GM23248 (cell line): Measurements from ENCODE around the gene MXD3.

Source experiments
- EZH2 ChIP-seq: fragments of 200-600 bp; sonication (generic); IDR thresholded peaks from 2 replicates; pipeline ENCODE4 v1.6.1; 2018; ENCODE audit warnings: antibody characterized with exemption, mild to moderate bottlenecking; ENCODE audit not compliant: insufficient read depth, poor library complexity, severe bottlenecking
- EZH2phosphoT487 ChIP-seq: fragments of 200-600 bp; sonication (generic); IDR thresholded peaks from 2 replicates; pipeline ENCODE4 v1.6.1; 2018; ENCODE audit warnings: antibody characterized with exemption, moderate library complexity, mild to moderate bottlenecking, low read depth; ENCODE audit not compliant: insufficient read depth

- TF ChIP-seq EZH2 (no peak), EZH2phosphoT487 (no peak)
These were observed 34.8 kb downstream of the MXD3 start for GRCh38 chr5:177276886-177277285.
